ENCODE data around the gene ADPGK.
A peak's percentile ranks its signal among the peaks of the same experiment; 100 is the strongest.
"Not testable (repeated sequence)": the region's sequence is repeated elsewhere in the genome, so short reads cannot be mapped to it uniquely, and the experiment has no call there.

ADPGK gene

GRCh38 chr15:72783640-72784455 is at the start of gene ADPGK:
Gene ADPGK, minus strand, starts transcription at chr15:72783758. Its CDS starts 67 bp downstream, at chr15:72783691.
- peak; percentile 93 to 95 (median 95) for DNase-seq (ENCODE audit: low read depth in 2 of 3, low spot score in 2 of 3)

DNA sequence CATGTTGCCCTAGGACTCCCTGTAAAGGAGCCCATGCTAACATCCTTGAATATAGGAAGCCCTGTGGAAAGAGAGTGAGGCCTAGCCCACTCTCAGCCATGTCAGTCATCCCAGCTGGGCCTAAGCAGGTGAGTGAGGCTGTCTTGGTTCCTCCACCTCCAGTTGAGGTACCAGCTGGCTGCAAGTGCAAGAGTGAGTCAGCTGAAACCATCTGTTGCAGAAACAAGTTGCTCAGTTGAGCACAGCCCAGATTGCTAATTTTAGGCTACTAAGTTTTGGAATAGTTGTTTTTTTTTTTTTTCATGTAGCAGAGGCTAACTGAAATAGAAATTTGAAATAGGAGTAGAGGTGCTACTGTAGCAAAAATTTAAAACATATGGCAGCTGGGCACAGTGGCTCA is 43.7 kb upstream of the ADPGK start:
- DNase-seq (ENCODE audit: low read depth in 2 of 3, low spot score in 2 of 3): no peak

GRCh38 chr15:72826611-72827010 is 43.1 kb upstream of the ADPGK start:
- no peak for DNase-seq (ENCODE audit: low read depth in 2 of 3, low spot score in 2 of 3)

- DNase-seq (ENCODE audit: low read depth in 2 of 3, low spot score in 2 of 3): no peak
Measured at GRCh38 chr15:72825829-72826228, 42.3 kb upstream of the ADPGK start.

DNA sequence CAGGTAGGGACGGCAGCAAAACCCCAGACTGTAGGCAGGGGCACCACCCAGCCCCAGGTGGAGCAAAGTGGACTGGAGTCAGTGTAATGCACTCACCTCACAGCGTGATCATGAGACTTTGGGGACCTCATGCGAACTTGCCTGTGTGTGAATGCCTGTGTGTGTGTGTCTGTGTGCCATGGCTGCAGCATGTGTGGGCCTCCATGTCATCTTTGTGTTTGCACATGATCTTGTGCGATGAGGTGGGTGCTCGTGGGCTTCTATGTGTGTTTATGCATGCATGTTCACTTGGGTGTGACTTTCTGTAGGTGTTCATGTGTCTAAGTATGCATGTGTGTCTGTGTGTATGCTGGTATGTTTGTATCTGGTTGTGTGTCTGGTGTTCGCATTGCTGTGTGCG is 41.2 kb upstream of the ADPGK start:
- DNase-seq (ENCODE audit: low read depth in 2 of 3, low spot score in 2 of 3): no peak

- no peak for DNase-seq (ENCODE audit: low read depth in 2 of 3, low spot score in 2 of 3)
Measured at GRCh38 chr15:72824112-72824511, 40.6 kb upstream of the ADPGK start.

DNA sequence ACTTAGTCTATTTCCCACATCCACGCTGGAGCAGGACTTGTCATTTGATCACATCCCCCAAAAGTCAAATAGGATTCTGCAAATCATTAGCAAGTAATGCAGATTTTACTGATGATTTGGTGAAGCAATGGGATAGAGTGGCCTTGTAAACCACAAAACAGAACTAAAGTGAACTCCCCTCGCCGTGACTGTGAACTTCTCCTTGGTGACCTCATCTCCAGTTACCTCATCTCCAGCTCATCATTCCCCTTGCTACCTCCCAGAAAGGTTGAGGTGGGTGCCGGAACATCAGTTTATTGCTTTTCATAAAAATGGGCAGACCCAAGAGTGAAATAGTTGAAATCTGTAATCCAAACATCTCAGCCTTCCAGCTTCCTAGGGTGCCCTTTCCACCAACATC is 36.7 kb upstream of the ADPGK start:
- no peak for DNase-seq (ENCODE audit: low read depth in 2 of 3, low spot score in 2 of 3)

GRCh38 chr15:72818632-72819031 is 35.1 kb upstream of the ADPGK start:
- no peak for DNase-seq (ENCODE audit: low read depth in 2 of 3, low spot score in 2 of 3)

DNA sequence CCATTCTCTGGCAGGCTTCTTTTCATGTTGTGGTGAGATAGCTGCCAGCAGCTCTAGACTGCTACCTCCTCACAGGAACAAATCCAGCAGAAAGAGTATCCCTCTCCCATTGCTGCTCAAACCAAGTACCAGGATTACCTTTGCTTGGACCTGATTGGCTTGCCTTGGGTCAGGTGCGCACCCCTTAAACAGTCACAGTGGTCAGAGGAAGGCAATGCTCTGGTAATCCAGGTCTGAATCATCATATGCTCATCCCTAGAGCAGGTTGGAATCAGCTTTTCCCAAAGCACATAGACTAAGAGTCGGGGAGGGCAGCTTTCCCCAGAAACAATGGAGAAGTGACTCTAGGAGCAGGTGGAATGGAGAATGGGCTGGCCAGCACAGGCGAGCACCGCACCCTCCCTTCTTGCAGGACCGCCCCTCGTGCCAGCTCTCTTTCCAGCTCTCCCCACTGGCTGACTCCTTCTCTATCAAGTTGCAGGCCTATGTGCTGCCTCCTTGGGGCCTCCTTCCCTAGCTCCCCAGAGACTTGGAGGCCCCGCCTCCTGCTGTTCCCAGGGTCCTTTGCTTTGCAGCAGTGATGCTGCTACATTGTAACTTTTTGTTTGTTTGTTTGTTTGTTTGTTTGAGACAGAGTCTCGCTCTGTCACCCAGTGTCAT is 29.9 kb upstream of the ADPGK start:
- no peak for DNase-seq (ENCODE audit: low read depth in 2 of 3, low spot score in 2 of 3)

DNA sequence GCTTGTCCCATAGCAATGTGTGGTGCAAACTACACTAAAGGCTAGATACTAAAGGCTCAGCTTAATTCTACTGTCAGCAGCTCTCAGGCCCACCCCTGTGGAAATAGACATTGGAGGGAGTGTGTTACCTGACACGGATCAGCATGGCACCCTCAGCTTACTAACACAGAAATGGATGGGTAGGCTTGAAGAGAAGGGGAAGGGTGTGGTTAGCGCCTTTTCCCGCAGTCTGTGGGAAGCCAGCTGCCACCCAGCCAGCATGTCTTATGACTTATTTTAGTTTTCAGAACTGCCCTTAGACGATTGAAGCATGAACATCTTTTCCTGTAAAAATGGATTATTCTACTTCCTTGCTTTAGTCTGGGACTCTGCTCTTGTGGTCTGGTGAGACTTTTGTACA is 25.8 kb upstream of the ADPGK start:
- DNase-seq (ENCODE audit: low read depth in 2 of 3, low spot score in 2 of 3): no peak

DNA sequence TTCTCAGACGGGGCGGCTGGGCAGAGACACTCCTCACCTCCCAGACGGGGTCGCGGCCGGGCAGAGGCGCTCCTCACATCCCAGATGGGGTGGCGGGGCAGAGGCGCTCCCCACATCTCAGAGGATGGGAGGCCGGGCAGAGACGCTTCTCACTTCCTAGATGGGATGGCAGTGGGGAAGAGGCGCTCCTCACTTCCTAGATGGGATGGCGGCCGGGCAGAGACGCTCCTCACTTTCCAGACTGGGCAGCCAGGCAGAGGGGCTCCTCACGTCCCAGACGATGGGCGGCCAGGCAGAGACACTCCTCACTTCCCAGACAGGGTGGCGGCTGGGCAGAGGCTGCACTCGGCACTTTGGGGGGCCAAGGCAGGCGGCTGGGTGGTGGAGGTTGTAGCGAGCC is 23.8 kb upstream of the ADPGK start:
- DNase-seq (ENCODE audit: low read depth in 2 of 3, low spot score in 2 of 3): not testable (repeated sequence)

GRCh38 chr15:72803006-72803405 is 19.4 kb upstream of the ADPGK start:
- no peak for DNase-seq (ENCODE audit: low read depth in 2 of 3, low spot score in 2 of 3)

DNA sequence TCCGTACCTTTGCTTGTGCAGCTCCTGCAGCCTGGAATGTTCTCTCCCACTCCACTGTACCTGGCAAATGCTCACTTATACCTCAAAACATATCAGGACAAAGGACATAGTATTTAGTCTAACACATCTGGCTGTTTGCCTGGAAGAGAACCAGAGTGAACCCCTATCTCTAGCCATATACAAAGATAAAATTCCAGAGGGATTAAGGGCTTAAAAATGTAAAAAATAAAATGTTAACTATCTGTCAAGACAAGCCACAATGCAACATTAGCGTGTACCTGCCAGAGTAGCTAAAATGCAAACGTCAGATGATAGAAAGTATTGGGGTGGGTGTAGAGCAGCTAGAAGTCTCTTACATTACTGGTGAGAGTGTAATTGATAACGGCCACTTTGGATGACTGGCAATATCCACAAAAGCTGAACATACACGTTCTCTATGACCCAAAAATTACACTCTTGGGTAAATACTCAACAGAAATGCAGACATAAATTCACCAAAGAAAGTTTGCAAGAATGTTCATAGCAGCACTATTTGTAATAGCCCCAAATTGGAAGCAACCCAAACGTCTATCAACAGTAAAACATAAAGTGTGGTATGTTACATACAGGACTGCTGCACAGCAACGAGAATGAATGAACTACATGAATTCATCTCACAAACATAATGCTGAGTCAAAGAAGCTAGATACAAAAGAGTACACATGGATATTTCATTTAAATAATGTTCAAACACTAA is 18.2 kb upstream of the ADPGK start:
- DNase-seq (ENCODE audit: low read depth in 2 of 3, low spot score in 2 of 3): no peak

GRCh38 chr15:72800833-72801481 is 17.4 kb upstream of the ADPGK start:
- no peak for DNase-seq (ENCODE audit: low read depth in 2 of 3, low spot score in 2 of 3)

DNA sequence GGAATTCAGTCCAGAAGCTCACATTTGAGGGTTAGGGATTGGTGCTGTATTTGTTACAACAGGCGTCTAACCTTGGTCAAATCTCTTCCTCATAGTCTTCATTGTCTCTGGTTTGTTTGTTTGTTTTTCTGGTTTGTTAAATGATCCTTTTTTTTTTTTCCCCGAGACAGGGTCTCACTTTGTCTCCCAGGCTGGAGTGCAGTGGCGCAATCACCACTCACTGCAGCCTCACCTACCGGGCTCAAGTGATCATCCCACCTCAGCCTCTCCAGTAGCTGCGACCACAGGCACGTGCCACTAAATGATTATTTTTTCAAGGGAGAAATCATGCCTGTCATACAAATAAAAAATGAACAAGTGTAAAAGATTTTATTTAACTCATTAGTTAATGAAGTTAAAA is 14.3 kb upstream of the ADPGK start:
- DNase-seq (ENCODE audit: low read depth in 2 of 3, low spot score in 2 of 3): no peak

- no peak for DNase-seq (ENCODE audit: low read depth in 2 of 3, low spot score in 2 of 3)
Measured at GRCh38 chr15:72797338-72797689, 13.8 kb upstream of the ADPGK start.

DNA sequence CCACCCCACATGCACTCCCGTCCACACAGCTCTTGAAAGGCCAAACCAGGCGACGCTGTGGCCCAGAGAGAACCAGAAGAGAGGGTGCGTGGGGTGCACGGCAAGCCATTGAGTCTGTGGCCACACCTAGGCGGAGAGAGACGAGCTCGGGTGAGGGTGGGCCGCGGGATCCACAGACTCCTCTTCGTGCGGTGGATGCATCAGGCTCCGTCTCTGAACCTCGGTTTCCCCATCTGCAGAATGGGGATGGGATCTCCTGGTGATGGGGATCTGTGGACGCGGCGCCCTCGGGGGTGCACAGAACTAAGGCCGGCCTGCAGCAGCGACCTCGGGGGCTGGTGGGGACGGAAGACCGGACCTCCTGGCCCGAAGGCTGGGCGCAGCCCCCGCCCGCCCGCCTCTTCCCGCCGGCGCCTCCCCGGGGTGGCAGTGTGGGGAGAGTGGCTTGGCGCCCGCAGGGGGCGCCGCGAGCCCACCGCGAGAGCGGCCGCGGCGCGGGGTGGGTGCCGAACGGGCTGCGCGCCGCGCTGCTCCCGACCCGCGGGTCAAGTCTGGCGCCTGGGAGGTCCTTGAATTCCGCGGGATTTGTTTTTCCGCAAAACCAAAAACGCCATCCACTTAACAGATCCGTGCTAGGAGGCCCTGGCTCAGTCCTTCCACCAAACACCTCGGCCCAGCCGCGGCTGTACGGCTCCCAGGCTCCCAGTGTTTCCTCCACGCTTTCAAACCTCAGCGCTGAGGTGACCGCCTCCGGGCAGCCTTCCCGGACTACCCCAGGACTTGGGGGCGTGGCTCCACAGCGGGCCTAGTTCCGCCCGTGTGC is 13.2 kb upstream of the ADPGK start:
- no peak for DNase-seq (ENCODE audit: low read depth in 2 of 3, low spot score in 2 of 3)

DNA sequence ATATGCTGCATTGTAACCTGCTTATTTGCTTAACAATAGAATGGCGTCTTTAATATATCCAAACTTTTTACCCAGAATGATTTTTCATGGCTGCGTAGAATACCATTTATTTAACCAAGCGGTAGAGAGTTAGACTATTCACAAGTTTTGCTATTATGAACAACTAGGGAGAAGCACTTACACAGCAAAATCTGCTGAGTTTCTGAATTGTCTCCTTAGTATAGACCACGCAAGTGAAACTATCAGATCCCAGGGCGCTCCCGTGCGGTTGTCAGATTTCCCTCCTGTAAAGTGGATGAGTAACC is 12.6 kb upstream of the ADPGK start:
- DNase-seq (ENCODE audit: low read depth in 2 of 3, low spot score in 2 of 3): no peak

- DNase-seq (ENCODE audit: low read depth in 2 of 3, low spot score in 2 of 3): no peak
Measured at GRCh38 chr15:72793766-72794660, 10.5 kb upstream of the ADPGK start.

DNA sequence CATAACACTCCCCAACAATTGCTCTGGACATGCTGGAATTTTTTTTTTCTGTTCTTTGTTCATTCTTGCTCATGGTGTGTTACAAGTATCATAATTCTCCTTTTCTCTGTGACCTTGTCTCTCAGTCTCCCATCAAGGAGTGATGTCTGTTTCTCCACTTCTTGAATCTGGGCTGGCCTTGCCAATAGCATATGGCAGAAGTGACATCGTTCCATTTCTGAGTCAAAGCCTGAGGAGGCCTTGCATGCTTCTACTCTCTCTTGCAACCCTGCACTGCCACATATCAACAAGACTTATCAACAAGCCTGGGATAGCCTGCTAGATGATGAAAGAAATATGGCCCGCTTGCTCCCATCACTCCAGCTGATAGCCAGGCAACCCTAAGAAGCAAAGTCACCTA is 8.9 kb upstream of the ADPGK start:
- DNase-seq (ENCODE audit: low read depth in 2 of 3, low spot score in 2 of 3): no peak
